GM12872 (cell line): ENCODE data around the gene LAMA3.

ENCODE experiments used
- CTCF ChIP-seq: IDR thresholded peaks from 3 replicates; pipeline ENCODE4 v1.5.1; 2011; ENCODE audit warnings: low read depth, mild to moderate bottlenecking, low read length, moderate library complexity; ENCODE audit not compliant: insufficient read depth

Gene LAMA3

GRCh38 chr18:24002479-24002878 lies 313.2 kb downstream of the LAMA3 start:
- no peak for TF ChIP-seq CTCF

GRCh38 chr18:24003288-24003687 lies 314.0 kb downstream of the LAMA3 start:
- no peak for TF ChIP-seq CTCF

- TF ChIP-seq CTCF: no peak
Observed at GRCh38 chr18:24003903-24004640, 314.8 kb downstream of the LAMA3 start.
